Omental fat pad (tissue), 4 donors: ENCODE results near the gene CIT. TPM values are rescaled to one million over a fixed set of nuclear protein-coding genes. Genes with fewer than 3 reads are reported as not detected.
A peak's percentile ranks its signal among the peaks of the same experiment; 100 is the strongest.

Experiments
- ATAC-seq: fragments of 150-250 bp; one replicate; pipeline ENCODE4 v1.9.1; 2016; ENCODE audit warnings: mild to moderate bottlenecking, moderate library complexity; ENCODE audit not compliant: low FRiP score
- DNase-seq: peaks from one replicate; pipeline ENCODE4 v3.0.0-alpha.2; 2019; ENCODE audit warnings: low spot score
- CTCF ChIP-seq, 3 donors: fragments of 450-650 bp; IDR thresholded peaks; one replicate each; pipeline ENCODE4 v1.5.1; 2016 to 2017; ENCODE audit warnings: antibody characterized with exemption in 3 of 3, mild to moderate bottlenecking in 3 of 3, moderate library complexity in 2 of 3
- total RNA-seq, 4 donors: library from RNA; depleted of rRNA; stranded (reverse); fragments of >200 nt; gene quantifications; one replicate each; pipeline ENCODE4 v1.1.0, GENCODE V29; 2016

The CIT gene
- total RNA-seq, 4 donors from 2014 or later, result 0.93 to 4.3 (median 3.4) TPM

DNA sequence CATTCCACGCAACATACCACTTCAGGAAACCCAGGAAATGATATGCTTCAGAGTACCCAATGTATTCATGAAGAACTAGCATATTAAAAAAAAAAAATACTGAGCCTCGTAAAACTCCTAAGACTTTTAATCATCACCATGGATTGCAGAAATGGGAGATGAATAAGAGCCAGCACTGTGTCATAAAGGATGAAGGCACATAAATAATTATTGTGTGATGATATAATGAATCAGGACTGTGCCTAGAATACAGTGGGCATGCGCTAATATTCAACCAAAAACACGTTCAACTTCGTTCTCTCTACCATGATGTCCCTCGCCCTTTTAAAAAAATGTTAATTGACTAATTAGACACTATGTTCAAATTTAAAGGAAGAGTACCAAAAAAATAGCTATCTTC lies 68.7 kb downstream of the CIT start:
- no peak for TF ChIP-seq CTCF (IDR thresholded peaks at IDR 0.05)

GRCh38 chr12:119807380-119807779 lies 69.7 kb downstream of the CIT start:
- no peak for DNase-seq
- ATAC-seq, result no peak
- TF ChIP-seq CTCF (IDR thresholded peaks at IDR 0.05), result no peak

More for the DNA sequence above, 68.7 kb downstream of the CIT start:
- no peak for DNase-seq
- ATAC-seq, result no peak

DNA sequence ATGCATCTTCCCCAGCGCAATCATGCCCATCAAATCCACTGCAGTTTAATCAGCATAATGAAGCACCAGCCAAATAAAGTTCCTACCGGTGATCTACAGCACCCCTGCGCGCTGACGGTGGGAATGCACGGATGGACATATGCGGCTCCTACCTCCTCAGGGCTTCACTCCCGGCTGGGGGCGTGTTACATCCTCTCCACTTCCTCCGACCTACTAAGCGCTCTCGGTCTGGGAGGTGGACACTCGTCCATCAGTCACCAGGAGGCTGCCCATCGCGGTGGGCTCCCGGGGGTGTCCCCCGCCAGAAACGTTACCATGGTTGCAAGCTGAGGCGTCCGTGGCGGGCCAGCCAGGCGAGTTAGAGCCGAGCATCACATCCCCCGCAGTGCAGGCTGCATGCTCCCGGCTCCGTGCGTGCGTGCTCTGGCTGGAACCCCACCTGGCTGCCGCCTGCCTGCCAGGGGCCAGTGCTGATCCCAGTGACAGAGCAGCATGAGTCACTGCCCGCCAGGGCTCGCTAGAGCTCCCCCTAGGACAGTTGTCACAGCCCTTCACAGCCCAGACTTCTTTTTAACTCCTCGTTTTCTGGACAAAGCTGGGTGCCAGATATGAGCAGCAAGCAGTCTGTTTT lies 73.0 kb downstream of the CIT start:
- DNase-seq, result no peak
- ATAC-seq, result peak; percentile 75
- TF ChIP-seq CTCF (IDR thresholded peaks at IDR 0.05), result no peak

DNA sequence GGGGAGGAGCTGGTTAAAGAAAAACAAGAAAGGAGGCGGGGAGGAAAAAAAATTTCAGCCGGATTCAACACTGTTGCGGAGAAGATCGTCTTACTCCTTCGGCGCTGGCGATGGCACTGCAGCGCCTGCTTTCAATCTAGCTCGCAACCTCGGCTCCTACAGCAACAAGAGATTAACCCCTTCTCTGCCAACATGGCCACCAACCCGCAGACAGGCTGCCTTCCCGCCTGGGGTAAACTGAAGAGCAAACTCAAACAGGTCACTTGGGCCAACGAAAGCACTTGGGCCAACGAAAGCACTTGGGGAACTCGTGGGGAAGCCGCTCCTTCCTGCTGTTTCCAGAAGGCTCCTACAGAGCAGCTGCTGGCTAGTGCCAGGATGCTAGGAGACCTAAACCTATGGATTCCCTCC lies 73.7 kb downstream of the CIT start:
- no peak for TF ChIP-seq CTCF (IDR thresholded peaks at IDR 0.05)
- DNase-seq, result no peak
- ATAC-seq, result peak; percentile 35

DNA sequence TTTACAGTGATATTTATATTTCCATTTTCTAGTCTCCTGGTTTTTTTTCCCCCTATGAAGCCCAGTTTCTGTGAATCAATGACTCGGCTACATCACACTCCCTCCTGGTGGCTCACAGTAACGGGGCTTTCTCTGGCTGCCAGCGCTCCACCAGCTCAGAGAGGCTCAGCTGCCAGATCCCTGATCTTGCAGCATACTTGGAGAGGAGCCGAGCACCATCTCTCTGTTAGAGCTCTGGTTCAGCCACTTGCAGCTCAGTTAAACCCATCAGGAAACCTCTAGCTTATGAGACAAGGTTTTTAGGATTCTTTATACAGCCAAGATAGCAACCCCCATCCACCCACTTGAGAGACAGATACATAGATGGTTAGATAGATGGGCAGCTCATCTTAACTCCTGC lies 74.6 kb downstream of the CIT start:
- TF ChIP-seq CTCF (IDR thresholded peaks at IDR 0.05), result no peak
- ATAC-seq, result peak; percentile 81
- peak; percentile 25 for DNase-seq

- no peak for TF ChIP-seq CTCF (IDR thresholded peaks at IDR 0.05)
- no peak for ATAC-seq
- no peak for DNase-seq
These were observed 80.0 kb downstream of the CIT start for GRCh38 chr12:119797090-119797489.

- ATAC-seq (no peak), DNase-seq (no peak)
- no peak for TF ChIP-seq CTCF (IDR thresholded peaks at IDR 0.05)
These were observed 80.8 kb downstream of the CIT start for GRCh38 chr12:119796292-119796691.
